Hepatocyte (in vitro differentiated cells): ENCODE data around the gene ATXN10.

Experiments used
- EZH2 ChIP-seq: fragments of 200-600 bp; sonication (generic); IDR thresholded peaks from 2 replicates; pipeline ENCODE4 v1.6.1; 2016; ENCODE audit warnings: antibody characterized with exemption, mild to moderate bottlenecking, borderline replicate concordance
- EZH2phosphoT487 ChIP-seq: fragments of 200-600 bp; sonication (generic); IDR thresholded peaks from one replicate; pipeline ENCODE4 v1.6.1; 2018; ENCODE audit warnings: antibody characterized with exemption, mild to moderate bottlenecking, low read depth, moderate library complexity; ENCODE audit not compliant: unreplicated experiment, severe bottlenecking
- TF ChIP-seq, protein P1 (sequence below): fragments of 200-600 bp; sonication (generic); IDR thresholded peaks from 2 replicates; pipeline ENCODE4 v1.5.1; 2016; ENCODE audit warnings: antibody characterized with exemption, mild to moderate bottlenecking; ENCODE audit not compliant: poor library complexity

DNA sequence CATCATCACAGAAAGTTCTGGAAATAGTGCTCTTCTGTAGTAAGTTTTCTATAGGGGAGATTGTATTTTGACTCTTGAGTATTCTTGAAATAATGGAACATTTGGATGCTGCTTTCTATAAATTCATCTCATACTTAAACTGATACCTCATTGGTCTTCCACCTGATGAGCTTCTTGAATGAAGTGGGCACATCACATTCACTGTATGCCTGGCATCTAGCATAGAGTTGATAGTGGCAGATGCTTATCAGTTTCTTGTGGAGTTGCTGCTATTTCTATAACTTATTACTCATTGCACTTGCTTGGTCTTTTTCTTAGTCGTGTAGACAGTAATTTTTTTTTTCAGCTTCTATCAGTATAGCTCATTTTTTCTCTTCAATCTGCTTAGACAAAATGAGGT is 5.4 kb downstream of the ATXN10 start:
- TF ChIP-seq, protein P1, sequence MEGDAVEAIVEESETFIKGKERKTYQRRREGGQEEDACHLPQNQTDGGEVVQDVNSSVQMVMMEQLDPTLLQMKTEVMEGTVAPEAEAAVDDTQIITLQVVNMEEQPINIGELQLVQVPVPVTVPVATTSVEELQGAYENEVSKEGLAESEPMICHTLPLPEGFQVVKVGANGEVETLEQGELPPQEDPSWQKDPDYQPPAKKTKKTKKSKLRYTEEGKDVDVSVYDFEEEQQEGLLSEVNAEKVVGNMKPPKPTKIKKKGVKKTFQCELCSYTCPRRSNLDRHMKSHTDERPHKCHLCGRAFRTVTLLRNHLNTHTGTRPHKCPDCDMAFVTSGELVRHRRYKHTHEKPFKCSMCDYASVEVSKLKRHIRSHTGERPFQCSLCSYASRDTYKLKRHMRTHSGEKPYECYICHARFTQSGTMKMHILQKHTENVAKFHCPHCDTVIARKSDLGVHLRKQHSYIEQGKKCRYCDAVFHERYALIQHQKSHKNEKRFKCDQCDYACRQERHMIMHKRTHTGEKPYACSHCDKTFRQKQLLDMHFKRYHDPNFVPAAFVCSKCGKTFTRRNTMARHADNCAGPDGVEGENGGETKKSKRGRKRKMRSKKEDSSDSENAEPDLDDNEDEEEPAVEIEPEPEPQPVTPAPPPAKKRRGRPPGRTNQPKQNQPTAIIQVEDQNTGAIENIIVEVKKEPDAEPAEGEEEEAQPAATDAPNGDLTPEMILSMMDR: no peak
- TF ChIP-seq EZH2 (no peak), EZH2phosphoT487 (no peak)
